ENCODE results near the gene CCDC40.

Gene CCDC40

DNA sequence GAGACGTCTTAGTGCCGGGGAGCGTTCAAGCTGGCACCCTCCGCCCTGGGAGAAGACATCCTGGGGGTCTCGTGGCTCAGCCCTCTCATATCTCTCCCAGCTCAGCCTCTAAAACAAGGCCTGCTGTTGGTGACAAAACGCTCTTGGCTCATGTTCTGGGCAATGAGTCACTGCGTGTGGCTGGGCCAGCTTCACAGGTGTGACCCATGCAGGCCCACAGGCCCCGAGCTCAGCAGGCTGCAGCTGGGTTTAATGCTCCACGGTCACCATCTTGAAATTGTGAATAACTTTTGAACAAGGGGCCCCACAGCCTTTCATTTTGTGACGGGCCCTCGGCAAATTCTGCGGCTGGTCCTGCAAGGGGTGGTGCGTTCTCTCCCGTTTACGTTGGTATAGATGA, 87.3 kb downstream of the CCDC40 start:
- Histone ChIP-seq H4K20me1 (peaks cover 0 to 3% (median 0%) of the 10 kb centered on the region in 11 experiments; a peak in 2 of 22 replicates), H3K36me3 (peaks cover 0 to 9% (median 0%) of the 10 kb centered on the region in 11 experiments; a peak in 5 of 22 replicates), H3K4me2 (no peak overlapping the region), H3K27me3 (no peaks in the 10 kb centered on the region), H3K27ac (no peak overlapping the region), H3K9ac (no peak overlapping the region), H3K4me1 (peaks cover 0 to 8% (median 5%) of the 10 kb centered on the region in 10 experiments; a peak in 10 of 20 replicates), H3K4me3 (no peak overlapping the region), H3K9me3 (replicated peaks in 1 of 11) (no peaks in the 10 kb centered on the region)
- TF ChIP-seq Cebpa-rat (IDR thresholded peaks at IDR 0.05) = no peak

- no peak overlapping the region for H3K4me3 ChIP-seq
- peaks cover 0 to 2% (median 0%) of the 10 kb centered on the region in 11 experiments; a peak in 1 of 22 replicates for H3K36me3 ChIP-seq
- H3K27me3 ChIP-seq = no peaks in the 10 kb centered on the region
- no peaks in the 10 kb centered on the region for H3K9me3 ChIP-seq (replicated peaks in 1 of 11)
- H3K4me2 ChIP-seq = no peak overlapping the region
- H3K4me1 ChIP-seq = peaks cover 0 to 1% (median 0%) of the 10 kb centered on the region in 10 experiments; a peak in 5 of 20 replicates
- H4K20me1 ChIP-seq = no peaks in the 10 kb centered on the region
- no peak overlapping the region for H3K9ac ChIP-seq
- no peak for TF ChIP-seq Cebpa-rat (IDR thresholded peaks at IDR 0.05)
- H3K27ac ChIP-seq = no peak overlapping the region
These were observed 88.0 kb downstream of the CCDC40 start for GRCh38 chr17:80124351-80124981.

- Histone ChIP-seq H3K9me3 (replicated peaks in 1 of 11) (no peaks in the 10 kb centered on the region), H3K9ac (no peak overlapping the region), H3K27ac (no peak overlapping the region), H3K36me3 (no peaks in the 10 kb centered on the region), H4K20me1 (no peaks in the 10 kb centered on the region), H3K4me2 (no peak overlapping the region), H3K4me3 (no peak overlapping the region), H3K4me1 (no peaks in the 10 kb centered on the region), H3K27me3 (no peaks in the 10 kb centered on the region)
- TF ChIP-seq Cebpa-rat (IDR thresholded peaks at IDR 0.05) = no peak
These were observed 89.4 kb downstream of the CCDC40 start for GRCh38 chr17:80125656-80126448.

GRCh38 chr17:80126449-80126715, 89.9 kb downstream of the CCDC40 start:
- Histone ChIP-seq H3K4me2 (no peak overlapping the region), H4K20me1 (no peaks in the 10 kb centered on the region), H3K9ac (no peak overlapping the region), H3K4me3 (no peak overlapping the region), H3K36me3 (0 out of 22 replicates have a peak, but pooled peaks cover 0 to under 1% (median 0%) of the 10 kb centered on the region in 11 experiments), H3K9me3 (replicated peaks in 1 of 11) (no peaks in the 10 kb centered on the region), H3K4me1 (no peaks in the 10 kb centered on the region), H3K27ac (no peak overlapping the region), H3K27me3 (no peaks in the 10 kb centered on the region)
- no peak for TF ChIP-seq Cebpa-rat (IDR thresholded peaks at IDR 0.05)

GRCh38 chr17:80129006-80129565, 92.6 kb downstream of the CCDC40 start:
- Histone ChIP-seq H3K9ac (no peak overlapping the region), H3K36me3 (peaks cover 15 to 27% (median 17%) of the 10 kb centered on the region in 11 experiments), H3K9me3 (replicated peaks in 1 of 11) (no peaks in the 10 kb centered on the region), H3K4me2 (no peak overlapping the region), H3K4me1 (no peaks in the 10 kb centered on the region), H3K27me3 (no peaks in the 10 kb centered on the region), H4K20me1 (peaks cover 0 to 14% (median 7%) of the 10 kb centered on the region in 11 experiments; a peak in 6 of 22 replicates), H3K4me3 (no peak overlapping the region), H3K27ac (no peak overlapping the region)
- TF ChIP-seq Cebpa-rat (IDR thresholded peaks at IDR 0.05) = no peak

DNA sequence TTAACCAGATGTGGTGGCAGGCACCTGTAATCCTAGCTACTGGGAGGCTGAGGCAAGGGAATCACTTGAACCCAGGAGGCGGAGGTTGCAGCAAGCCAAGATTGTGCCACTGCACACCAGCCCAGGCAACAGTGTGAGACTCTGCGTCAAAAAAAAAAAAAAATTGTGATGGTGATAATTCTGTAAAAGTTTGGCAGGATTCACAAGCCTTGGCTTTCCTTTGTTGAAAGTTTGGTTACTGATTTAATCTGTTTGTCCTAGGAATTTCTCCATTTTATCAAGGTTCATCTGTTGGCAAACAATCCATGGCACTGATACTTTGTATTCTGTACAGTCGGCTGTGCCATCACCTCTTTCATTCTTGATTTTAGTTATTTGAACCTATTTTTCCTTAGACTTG, 94.5 kb downstream of the CCDC40 start:
- Histone ChIP-seq H3K9me3 (replicated peaks in 1 of 11) (no peaks in the 10 kb centered on the region), H3K4me1 (no peaks in the 10 kb centered on the region), H3K4me3 (no peak overlapping the region), H3K9ac (no peak overlapping the region), H3K27ac (no peak overlapping the region), H3K36me3 (peaks cover 34 to 46% (median 36%) of the 10 kb centered on the region in 11 experiments), H4K20me1 (peaks cover 0 to 20% (median 7%) of the 10 kb centered on the region in 11 experiments; a peak in 7 of 22 replicates), H3K4me2 (no peak overlapping the region), H3K27me3 (no peaks in the 10 kb centered on the region)
- TF ChIP-seq Cebpa-rat (IDR thresholded peaks at IDR 0.05) = no peak

- H3K4me1 ChIP-seq = no peaks in the 10 kb centered on the region
- no peak for TF ChIP-seq Cebpa-rat (IDR thresholded peaks at IDR 0.05)
- no peaks in the 10 kb centered on the region for H3K9me3 ChIP-seq (replicated peaks in 1 of 11)
- no peak overlapping the region for H3K9ac ChIP-seq
- no peak overlapping the region for H3K4me3 ChIP-seq
- no peaks in the 10 kb centered on the region for H3K27me3 ChIP-seq
- peaks cover 0 to 41% (median 19%) of the 10 kb centered on the region in 11 experiments; a peak in 13 of 22 replicates for H4K20me1 ChIP-seq
- no peak overlapping the region for H3K27ac ChIP-seq
- H3K4me2 ChIP-seq = no peak overlapping the region
- H3K36me3 ChIP-seq = peaks cover 55 to 67% (median 57%) of the 10 kb centered on the region in 11 experiments
These were observed 96.6 kb downstream of the CCDC40 start for GRCh38 chr17:80132906-80133625.

DNA sequence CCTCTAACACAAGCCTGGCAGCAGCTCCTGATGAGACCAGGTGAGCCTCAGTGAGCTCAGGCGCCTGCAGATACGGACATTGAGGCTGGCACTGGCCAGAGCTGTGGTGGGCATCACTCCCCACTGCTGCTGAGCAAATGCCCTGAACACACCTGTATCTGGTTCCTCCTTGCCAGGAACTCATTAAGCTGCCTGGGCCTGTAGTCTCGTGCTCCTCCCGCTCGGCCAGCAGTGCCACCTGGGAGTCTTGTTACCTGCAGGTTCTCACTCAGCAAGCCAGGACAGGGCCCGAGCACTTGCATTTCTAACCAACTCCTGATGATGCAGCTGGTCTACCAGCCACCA, 97.2 kb downstream of the CCDC40 start:
- H3K9me3 ChIP-seq (replicated peaks in 1 of 11) = no peaks in the 10 kb centered on the region
- TF ChIP-seq Cebpa-rat (IDR thresholded peaks at IDR 0.05) = no peak
- H3K27me3 ChIP-seq = no peaks in the 10 kb centered on the region
- no peak overlapping the region for H3K27ac ChIP-seq
- no peak overlapping the region for H3K4me3 ChIP-seq
- H3K4me1 ChIP-seq = no peaks in the 10 kb centered on the region
- H3K36me3 ChIP-seq = peaks cover 60 to 72% (median 62%) of the 10 kb centered on the region in 11 experiments
- no peak overlapping the region for H3K4me2 ChIP-seq
- peaks cover 0 to 47% (median 25%) of the 10 kb centered on the region in 11 experiments; a peak in 14 of 22 replicates for H4K20me1 ChIP-seq
- H3K9ac ChIP-seq = no peak overlapping the region

DNA sequence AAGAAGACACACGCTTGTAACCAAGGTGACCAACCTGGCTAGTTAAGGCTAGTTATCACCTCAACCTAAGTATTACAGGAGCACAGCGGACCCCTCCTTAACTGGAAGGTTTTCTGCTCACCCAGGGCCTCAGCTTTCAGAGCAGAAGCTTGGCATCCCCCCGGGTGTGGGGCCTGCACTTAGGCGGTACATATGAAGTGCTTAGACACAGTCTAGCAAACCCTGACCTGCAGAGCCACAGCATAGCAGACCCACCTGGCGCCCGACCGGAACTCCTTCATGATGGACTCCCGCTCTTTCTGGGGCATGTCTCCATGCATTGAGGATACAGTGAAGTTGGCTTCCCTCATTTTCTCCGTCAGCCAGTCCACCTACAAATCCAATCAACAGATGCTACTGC, 100.7 kb downstream of the CCDC40 start:
- H3K9me3 ChIP-seq (replicated peaks in 1 of 11) = no peaks in the 10 kb centered on the region
- no peak overlapping the region for H3K9ac ChIP-seq
- H3K36me3 ChIP-seq = peaks cover 95 to 100% (median 97%) of the 10 kb centered on the region in 11 experiments
- H3K27ac ChIP-seq = no peak overlapping the region
- peaks cover 13 to 82% (median 49%) of the 10 kb centered on the region in 11 experiments; a peak in 21 of 22 replicates for H4K20me1 ChIP-seq
- no peak for TF ChIP-seq Cebpa-rat (IDR thresholded peaks at IDR 0.05)
- H3K4me2 ChIP-seq = no peak overlapping the region
- H3K4me1 ChIP-seq = no peaks in the 10 kb centered on the region
- H3K27me3 ChIP-seq = no peaks in the 10 kb centered on the region
- no peak overlapping the region for H3K4me3 ChIP-seq

Measured in BLaER1 treated with 17β-estradiol and CSF1 and Interleukin-3, amounts not matched to agents 10 nM and 100 nM (cell line).